ENCODE measurements around the gene IRF7.

The IRF7 gene

DNA sequence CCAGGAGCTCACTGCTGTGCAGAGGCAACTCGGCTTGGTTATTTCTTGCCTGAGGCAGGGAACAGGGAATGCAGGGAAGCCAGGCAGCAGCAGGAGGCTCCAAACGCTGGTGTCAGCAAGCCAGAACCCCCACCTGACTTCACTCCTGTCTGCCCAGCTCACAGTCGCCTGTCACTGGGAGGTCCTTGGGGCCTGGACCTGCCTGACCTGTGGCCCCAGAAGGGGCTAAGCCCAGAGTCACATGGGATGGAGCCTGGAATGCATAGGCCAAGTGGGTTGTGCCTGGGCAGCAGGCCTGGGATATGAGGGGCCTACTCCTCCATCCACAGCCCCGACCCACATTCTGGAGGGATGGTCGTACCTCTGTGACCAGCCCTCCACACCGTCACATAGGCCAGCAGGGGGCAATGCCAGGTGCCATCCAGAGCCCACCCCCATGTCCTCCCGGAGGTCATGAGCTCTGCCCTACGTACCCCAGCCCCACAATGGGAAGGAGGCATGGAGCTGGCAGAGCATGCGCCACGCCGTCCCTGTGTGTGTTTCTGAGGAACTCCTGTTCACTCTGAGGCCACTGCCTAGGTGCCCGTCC, 49.7 kb downstream of the IRF7 start:
- no peak for DNase-seq (ENCODE audit: low read depth in 1 of 2, low spot score in 1 of 2)

DNA sequence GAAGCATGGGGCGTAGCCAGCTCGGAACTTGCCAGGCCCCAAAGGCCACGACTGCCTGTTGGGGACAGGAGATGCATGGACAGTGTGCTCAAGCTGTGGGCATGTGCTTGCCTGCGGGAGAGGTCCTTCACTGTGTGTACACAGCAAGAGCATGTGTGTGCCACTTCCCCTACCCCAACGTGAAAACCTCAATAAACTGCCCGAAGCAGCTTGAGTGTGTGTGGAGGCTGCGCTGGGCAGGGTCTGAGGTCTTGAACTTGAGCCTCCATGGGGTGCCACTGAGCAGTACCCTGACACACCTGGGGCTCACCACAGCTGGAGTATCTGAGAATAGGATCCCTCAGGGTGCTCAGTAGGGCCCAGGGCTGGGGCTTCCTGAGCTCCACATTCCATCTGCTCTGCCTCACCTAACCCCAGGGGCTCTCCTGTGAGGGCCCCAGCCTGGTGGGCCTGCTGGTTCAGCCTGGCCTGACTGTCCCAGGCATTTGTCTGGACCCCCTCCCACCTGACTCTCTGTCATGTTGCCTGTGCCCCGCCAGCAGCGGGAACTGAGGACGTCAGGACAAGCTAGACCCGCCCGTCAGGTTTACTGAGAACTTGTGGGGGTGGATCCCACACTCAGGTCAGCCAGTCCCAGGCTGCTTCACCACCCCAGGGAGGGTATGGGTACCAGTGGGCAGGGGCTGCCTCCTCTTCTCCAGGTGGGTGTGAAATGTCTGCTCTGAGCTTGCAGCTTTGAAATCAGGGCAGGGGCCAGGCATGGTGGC, 51.8 kb downstream of the IRF7 start:
- no peak for DNase-seq (ENCODE audit: low read depth in 1 of 2, low spot score in 1 of 2)

DNA sequence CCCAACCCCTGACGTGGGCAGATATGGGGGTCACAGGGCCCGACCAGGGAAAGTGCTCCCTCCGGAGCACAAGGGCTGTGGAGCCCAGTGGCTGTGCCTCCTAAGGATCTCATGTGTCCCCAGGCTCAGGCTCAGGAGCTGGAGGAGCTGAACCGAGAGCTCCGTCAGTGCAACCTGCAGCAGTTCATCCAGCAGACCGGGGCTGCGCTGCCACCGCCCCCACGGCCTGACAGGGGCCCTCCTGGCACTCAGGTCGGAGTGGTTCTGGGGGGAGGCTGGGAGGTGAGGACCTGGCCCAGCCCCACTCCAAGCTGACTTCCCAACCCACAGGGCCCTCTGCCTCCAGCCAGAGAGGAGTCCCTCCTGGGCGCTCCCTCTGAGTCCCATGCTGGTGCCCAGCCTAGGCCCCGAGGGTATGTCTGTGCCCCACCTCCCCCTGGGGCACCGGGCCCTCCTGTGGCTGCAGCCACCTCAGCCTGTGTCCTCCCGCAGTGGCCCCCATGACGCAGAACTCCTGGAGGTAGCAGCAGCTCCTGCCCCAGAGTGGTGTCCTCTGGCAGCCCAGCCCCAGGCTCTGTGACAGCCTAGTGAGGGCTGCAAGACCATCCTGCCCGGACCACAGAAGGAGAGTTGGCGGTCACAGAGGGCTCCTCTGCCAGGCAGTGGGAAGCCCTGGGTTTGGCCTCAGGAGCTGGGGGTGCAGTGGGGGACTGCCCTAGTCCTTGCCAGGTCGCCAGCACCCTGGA, 52.5 kb downstream of the IRF7 start:
- DNase-seq (ENCODE audit: low read depth in 1 of 2, low spot score in 1 of 2), result no peak

Measured in activated CD4-positive, alpha-beta T cell treated with anti-CD3 and anti-CD28 coated beads, Interleukin-2, amount 50 U/mL, for 24 hours (primary cell).